Smooth muscle cell (in vitro differentiated cells): ENCODE results near the gene TXNRD2. TPM values are rescaled to one million over a fixed set of nuclear protein-coding genes. Genes with fewer than 3 reads are reported as not detected.
"Not testable (repeated sequence)": the region's sequence is repeated elsewhere in the genome, so short reads cannot be mapped to it uniquely, and the experiment has no call there.

Experiments
- DNase-seq: peaks from one replicate; lab custom pipeline; 2025; ENCODE audit not compliant: unreplicated experiment; lab: John Stamatoyannopoulos, UW
- H2AFZ ChIP-seq: fragments of 200-600 bp; sonication (generic); 2 replicates; pipeline ENCODE4 v1.6.0; 2016; ENCODE audit warnings: antibody characterized with exemption, low read depth, mild to moderate bottlenecking
- H3F3A ChIP-seq: fragments of 200-600 bp; sonication (generic); 2 replicates; pipeline ENCODE4 v1.6.0; 2017; ENCODE audit warnings: antibody characterized with exemption, low read depth
- H3K27ac ChIP-seq: fragments of 200-600 bp; sonication (generic); 2 replicates; pipeline ENCODE4 v1.5.1; 2016; ENCODE audit warnings: low read depth, mild to moderate bottlenecking
- H3K27me3 ChIP-seq: fragments of 200-600 bp; sonication (generic); 2 replicates; pipeline ENCODE4 v1.6.1; 2016; ENCODE audit warnings: low read depth, mild to moderate bottlenecking
- H3K36me3 ChIP-seq: fragments of 200-600 bp; sonication (generic); 2 replicates; pipeline ENCODE4 v1.5.1; 2016; ENCODE audit warnings: low read depth
- H3K4me1 ChIP-seq: fragments of 200-600 bp; sonication (generic); 2 replicates; pipeline ENCODE4 v1.5.1; 2016; ENCODE audit warnings: low read depth
- H3K4me2 ChIP-seq: fragments of 200-600 bp; sonication (generic); 2 replicates; pipeline ENCODE4 v1.6.0; 2016; ENCODE audit warnings: mild to moderate bottlenecking
- H3K4me3 ChIP-seq: fragments of 200-600 bp; sonication (generic); 2 replicates; pipeline ENCODE4 v1.5.1; 2016; ENCODE audit warnings: mild to moderate bottlenecking
- H3K79me2 ChIP-seq: fragments of 200-600 bp; sonication (generic); 2 replicates; pipeline ENCODE4 v1.6.0; 2016; ENCODE audit warnings: low read depth, mild to moderate bottlenecking
- H3K9ac ChIP-seq: fragments of 200-600 bp; sonication (generic); 2 replicates; pipeline ENCODE4 v1.6.0; 2016; ENCODE audit warnings: low read depth
- H3K9me3 ChIP-seq: fragments of 200-600 bp; sonication (generic); replicated peaks from 2 replicates; pipeline ENCODE4 v1.5.1; 2016; ENCODE audit warnings: low read depth
- H4K20me1 ChIP-seq: fragments of 200-600 bp; sonication (generic); 2 replicates; pipeline ENCODE4 v1.6.0; 2016; ENCODE audit warnings: low read depth
- WGBS: methylation state at CpG from one replicate; pipeline ENCODE4 v1.1.7; 2016; ENCODE audit warnings: low lambda C conversion rate; 5-methylcytosine and 5-hydroxymethylcytosine counted together
- polyA plus RNA-seq: library from polyadenylated mRNA; unstranded; fragments of >200 nt; fragmentation: Nextera tagmentation; extraction: Ambion mirVana; gene quantifications from 2 replicates; pipeline ENCODE4 v1.2.1, GENCODE V29; 2016
- total RNA-seq: library from RNA; depleted of rRNA; stranded (reverse); fragments of >200 nt; gene quantifications from 2 replicates; pipeline ENCODE4 v1.2.3, GENCODE V29; 2014
- TF ChIP-seq, protein P1 (sequence below): fragments of 200-600 bp; sonication (generic); IDR thresholded peaks from 2 replicates; pipeline ENCODE4 v1.5.1; 2017; ENCODE audit warnings: borderline replicate concordance, mild to moderate bottlenecking, antibody characterized with exemption; ENCODE audit not compliant: insufficient read depth, poor library complexity, severe bottlenecking

TXNRD2 gene
- total and polyA plus RNA-seq, 2 experiments from 2014 or later = 3.2 TPM; not detected in 1

DNA sequence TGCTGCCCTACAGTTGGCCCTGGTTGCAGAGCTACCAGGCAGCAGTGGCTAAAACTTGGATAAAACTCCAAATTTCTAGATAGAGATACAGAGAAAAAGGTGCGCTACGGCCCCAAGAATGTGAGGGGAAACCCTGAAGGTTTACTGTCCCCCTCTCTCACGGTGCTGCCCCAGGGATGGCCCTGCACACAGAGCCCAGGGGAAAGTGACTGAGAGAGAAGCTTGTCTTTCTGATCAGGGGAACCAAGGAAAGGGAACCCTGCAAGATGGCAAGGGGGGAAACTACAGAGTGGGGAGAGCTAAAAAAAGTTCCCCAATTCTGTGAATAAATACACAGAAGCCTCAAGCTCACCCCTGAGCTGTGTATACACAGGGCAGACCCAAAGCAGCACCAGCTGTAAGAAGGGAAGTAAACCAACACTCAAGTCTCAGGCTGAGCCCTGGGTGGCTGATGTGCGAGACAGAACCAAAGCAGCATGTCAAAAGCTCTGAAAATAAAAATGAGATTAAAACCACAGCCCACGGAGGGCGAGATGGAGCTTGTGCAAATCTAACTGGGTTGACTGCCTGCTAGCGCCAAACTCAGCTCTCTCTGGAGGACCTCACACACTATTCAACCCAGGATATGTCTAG is 109.0 kb downstream of the TXNRD2 start:
- Histone ChIP-seq H3K27ac (no peak overlapping the region), H3K27me3 (no peaks in the 10 kb centered on the region), H2AFZ (no peak overlapping the region), H3K9me3 (no peaks in the 10 kb centered on the region), H3K79me2 (no peaks in the 10 kb centered on the region), H3K36me3 (no peaks in the 10 kb centered on the region), H3K4me1 (no peaks in the 10 kb centered on the region), H3K9ac (no peak overlapping the region), H3F3A (no peaks in the 10 kb centered on the region), H3K4me3 (no peak overlapping the region), H4K20me1 (peaks cover 7% of the 10 kb centered on the region), H3K4me2 (no peak overlapping the region)
- DNase-seq = no peak
- TF ChIP-seq, protein P1, sequence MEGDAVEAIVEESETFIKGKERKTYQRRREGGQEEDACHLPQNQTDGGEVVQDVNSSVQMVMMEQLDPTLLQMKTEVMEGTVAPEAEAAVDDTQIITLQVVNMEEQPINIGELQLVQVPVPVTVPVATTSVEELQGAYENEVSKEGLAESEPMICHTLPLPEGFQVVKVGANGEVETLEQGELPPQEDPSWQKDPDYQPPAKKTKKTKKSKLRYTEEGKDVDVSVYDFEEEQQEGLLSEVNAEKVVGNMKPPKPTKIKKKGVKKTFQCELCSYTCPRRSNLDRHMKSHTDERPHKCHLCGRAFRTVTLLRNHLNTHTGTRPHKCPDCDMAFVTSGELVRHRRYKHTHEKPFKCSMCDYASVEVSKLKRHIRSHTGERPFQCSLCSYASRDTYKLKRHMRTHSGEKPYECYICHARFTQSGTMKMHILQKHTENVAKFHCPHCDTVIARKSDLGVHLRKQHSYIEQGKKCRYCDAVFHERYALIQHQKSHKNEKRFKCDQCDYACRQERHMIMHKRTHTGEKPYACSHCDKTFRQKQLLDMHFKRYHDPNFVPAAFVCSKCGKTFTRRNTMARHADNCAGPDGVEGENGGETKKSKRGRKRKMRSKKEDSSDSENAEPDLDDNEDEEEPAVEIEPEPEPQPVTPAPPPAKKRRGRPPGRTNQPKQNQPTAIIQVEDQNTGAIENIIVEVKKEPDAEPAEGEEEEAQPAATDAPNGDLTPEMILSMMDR = no peak
- 92% methylated on average over 7 of the region's 7 CpGs for WGBS

DNA sequence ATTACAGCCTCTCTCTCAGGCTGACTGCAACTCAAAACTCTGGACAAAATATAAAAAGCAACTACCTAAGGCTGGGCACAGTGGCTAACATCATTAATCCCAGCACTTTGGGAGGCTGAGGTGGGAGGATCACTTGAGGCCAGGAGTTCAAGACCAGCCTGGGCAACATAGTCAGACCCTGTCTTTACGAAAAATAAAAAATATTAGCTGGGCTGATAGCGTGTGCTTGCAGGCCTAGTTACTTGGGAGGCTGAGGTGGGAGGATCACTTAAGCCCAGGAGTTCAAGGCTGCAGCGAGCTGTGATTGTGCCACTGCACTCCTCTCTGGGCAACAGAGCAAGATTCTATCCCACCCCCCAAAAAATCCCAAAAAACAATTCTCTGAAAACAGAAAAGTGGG is 109.6 kb downstream of the TXNRD2 start:
- not testable (repeated sequence) for H2AFZ ChIP-seq, H4K20me1 ChIP-seq, H3K27me3 ChIP-seq, H3K4me3 ChIP-seq, H3K27ac ChIP-seq, H3K9me3 ChIP-seq, H3K4me1 ChIP-seq, H3K4me2 ChIP-seq, H3K9ac ChIP-seq, H3K36me3 ChIP-seq, DNase-seq, H3F3A ChIP-seq, H3K79me2 ChIP-seq
- 99% methylated on average over 3 of the region's 3 CpGs for WGBS

DNA sequence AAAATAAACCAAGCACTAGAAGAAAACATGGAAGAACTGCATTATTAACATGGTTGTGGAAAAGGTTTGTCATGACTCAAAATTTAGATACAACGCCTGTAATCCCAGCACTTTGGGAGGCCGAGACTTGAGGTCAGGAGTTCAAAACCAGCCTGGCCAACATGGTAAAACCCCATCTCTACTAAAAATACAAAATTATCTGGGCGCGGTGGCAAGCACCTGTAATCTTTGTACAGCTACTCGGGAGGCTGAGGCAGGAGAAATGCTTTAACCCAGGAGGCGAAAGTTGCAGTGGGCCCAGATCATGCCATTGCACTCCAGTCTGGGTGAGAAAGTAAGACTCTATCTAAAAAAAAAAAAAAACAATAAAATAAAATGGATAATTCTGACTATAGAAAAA is 110.6 kb downstream of the TXNRD2 start:
- H3F3A ChIP-seq = no peaks in the 10 kb centered on the region
- DNase-seq = no peak
- no peak overlapping the region for H3K27ac ChIP-seq
- no peaks in the 10 kb centered on the region for H3K27me3 ChIP-seq
- no peaks in the 10 kb centered on the region for H3K79me2 ChIP-seq
- no peak overlapping the region for H2AFZ ChIP-seq
- no peaks in the 10 kb centered on the region for H3K9me3 ChIP-seq
- no peak overlapping the region for H3K9ac ChIP-seq
- H3K36me3 ChIP-seq = no peaks in the 10 kb centered on the region
- no peak overlapping the region for H3K4me3 ChIP-seq
- WGBS = 96% methylated on average over 6 of the region's 6 CpGs
- TF ChIP-seq, protein P1 = no peak
- H4K20me1 ChIP-seq = peaks cover 7% of the 10 kb centered on the region
- H3K4me2 ChIP-seq = no peak overlapping the region
- no peaks in the 10 kb centered on the region for H3K4me1 ChIP-seq

DNA sequence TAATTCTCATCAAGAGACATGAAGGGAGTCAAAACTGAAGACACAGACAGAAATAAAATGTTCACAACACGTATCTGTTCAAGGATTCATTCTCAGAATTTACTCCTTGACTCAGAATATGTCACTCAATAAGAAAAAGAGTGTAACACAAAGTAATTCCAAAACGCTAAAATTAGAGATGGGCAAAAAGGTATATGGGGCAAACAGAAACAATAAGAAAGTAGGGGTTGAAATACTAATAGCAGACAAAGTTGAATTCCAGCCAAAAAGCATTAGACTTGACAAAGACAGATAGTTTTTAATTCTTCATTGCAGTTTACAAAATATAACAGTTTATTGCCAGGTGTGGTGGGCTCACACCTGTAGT is 113.6 kb downstream of the TXNRD2 start:
- H3K9me3 ChIP-seq = no peaks in the 10 kb centered on the region
- H3F3A ChIP-seq = no peaks in the 10 kb centered on the region
- peaks cover 20% of the 10 kb centered on the region for H4K20me1 ChIP-seq
- no peak overlapping the region for H3K27ac ChIP-seq
- TF ChIP-seq, protein P1 = no peak
- no peak overlapping the region for H2AFZ ChIP-seq
- H3K27me3 ChIP-seq = no peaks in the 10 kb centered on the region
- 93% methylated on average over 2 of the region's 2 CpGs for WGBS
- H3K4me1 ChIP-seq = no peaks in the 10 kb centered on the region
- no peaks in the 10 kb centered on the region for H3K36me3 ChIP-seq
- no peak overlapping the region for H3K4me3 ChIP-seq
- DNase-seq = no peak
- H3K79me2 ChIP-seq = no peaks in the 10 kb centered on the region
- H3K4me2 ChIP-seq = no peak overlapping the region
- H3K9ac ChIP-seq = no peak overlapping the region
